GM10847 (cell line): ENCODE measurements around the gene PRAF2.

Experiments
- POLR2A ChIP-seq: IDR thresholded peaks from 2 replicates; pipeline ENCODE4 v1.6.1; 2011; ENCODE audit not compliant: insufficient read length; ENCODE audit errors: extremely low read depth

Gene PRAF2

GRCh38 chrX:49089553-49089952, 15.8 kb upstream of the PRAF2 start:
- TF ChIP-seq POLR2A: no peak

GRCh38 chrX:49082271-49082871, 8.6 kb upstream of the PRAF2 start:
- TF ChIP-seq POLR2A: no peak

GRCh38 chrX:49079489-49080428, 6.0 kb upstream of the PRAF2 start, which contains the start of gene WDR45:
TSS of gene WDR45 (minus strand) at chrX:49079887. CDS start at chrX:49078095, 1,792 bp downstream.
- TF ChIP-seq POLR2A: peak; percentile 45

GRCh38 chrX:49077941-49078340, 4.1 kb upstream of the PRAF2 start:
- no peak for TF ChIP-seq POLR2A

- no peak for TF ChIP-seq POLR2A
These were observed 1.5 kb upstream of the PRAF2 start for GRCh38 chrX:49075347-49075746.

- no peak for TF ChIP-seq POLR2A
These were observed 1.1 kb downstream of the PRAF2 start for GRCh38 chrX:49072712-49073095.

GRCh38 chrX:49071877-49072711, 1.7 kb downstream of the PRAF2 start:
- no peak for TF ChIP-seq POLR2A

- no peak for TF ChIP-seq POLR2A
These were observed 2.8 kb downstream of the PRAF2 start for GRCh38 chrX:49070988-49071387.

GRCh38 chrX:49069038-49069437, 4.8 kb downstream of the PRAF2 start:
- no peak for TF ChIP-seq POLR2A

- no peak for TF ChIP-seq POLR2A
These were observed 6.3 kb downstream of the PRAF2 start for GRCh38 chrX:49067285-49068120.

GRCh38 chrX:49066690-49067089, 7.1 kb downstream of the PRAF2 start:
- no peak for TF ChIP-seq POLR2A

GRCh38 chrX:49066278-49066677, 7.5 kb downstream of the PRAF2 start:
- TF ChIP-seq POLR2A: no peak

- TF ChIP-seq POLR2A: no peak
These were observed 9.1 kb downstream of the PRAF2 start for GRCh38 chrX:49064735-49065134.

GRCh38 chrX:49064303-49064702, 9.5 kb downstream of the PRAF2 start:
- TF ChIP-seq POLR2A: no peak

- no peak for TF ChIP-seq POLR2A
These were observed 10.1 kb downstream of the PRAF2 start for GRCh38 chrX:49063715-49064114.
